Measurements from ENCODE around the gene KRT84. TPM values are rescaled to one million over a fixed set of nuclear protein-coding genes. Genes with fewer than 3 reads are reported as not detected.

KRT84 gene
- polyA plus RNA-seq, 3 donors, result not detected

DNA sequence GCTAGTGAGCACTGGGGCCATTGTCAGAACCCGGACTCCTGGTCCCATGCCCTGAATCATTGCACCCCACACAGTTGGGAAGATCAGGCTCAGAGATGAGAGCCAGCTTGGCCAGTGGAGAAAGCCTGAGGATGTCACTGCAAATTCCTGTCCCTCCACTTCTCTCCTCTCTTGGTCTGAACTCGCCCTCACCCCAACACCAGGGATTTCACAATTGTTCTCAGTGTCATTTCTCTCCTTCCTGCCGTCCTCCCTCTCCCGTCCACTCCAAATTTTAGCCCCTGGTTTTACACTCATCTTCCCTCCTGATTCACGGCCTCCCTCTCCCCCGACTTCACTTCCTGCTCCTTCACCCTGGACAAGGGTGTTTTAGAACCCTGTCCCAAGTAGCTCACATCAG, 37.6 kb upstream of the KRT84 start:
- TF ChIP-seq, protein P1, sequence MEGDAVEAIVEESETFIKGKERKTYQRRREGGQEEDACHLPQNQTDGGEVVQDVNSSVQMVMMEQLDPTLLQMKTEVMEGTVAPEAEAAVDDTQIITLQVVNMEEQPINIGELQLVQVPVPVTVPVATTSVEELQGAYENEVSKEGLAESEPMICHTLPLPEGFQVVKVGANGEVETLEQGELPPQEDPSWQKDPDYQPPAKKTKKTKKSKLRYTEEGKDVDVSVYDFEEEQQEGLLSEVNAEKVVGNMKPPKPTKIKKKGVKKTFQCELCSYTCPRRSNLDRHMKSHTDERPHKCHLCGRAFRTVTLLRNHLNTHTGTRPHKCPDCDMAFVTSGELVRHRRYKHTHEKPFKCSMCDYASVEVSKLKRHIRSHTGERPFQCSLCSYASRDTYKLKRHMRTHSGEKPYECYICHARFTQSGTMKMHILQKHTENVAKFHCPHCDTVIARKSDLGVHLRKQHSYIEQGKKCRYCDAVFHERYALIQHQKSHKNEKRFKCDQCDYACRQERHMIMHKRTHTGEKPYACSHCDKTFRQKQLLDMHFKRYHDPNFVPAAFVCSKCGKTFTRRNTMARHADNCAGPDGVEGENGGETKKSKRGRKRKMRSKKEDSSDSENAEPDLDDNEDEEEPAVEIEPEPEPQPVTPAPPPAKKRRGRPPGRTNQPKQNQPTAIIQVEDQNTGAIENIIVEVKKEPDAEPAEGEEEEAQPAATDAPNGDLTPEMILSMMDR (IDR thresholded peaks at IDR 0.05), result no peak
- peak overlapping the region in 2 of 7 donors; percentile 1 to 46 for H3K27ac Mint-ChIP-seq
- Histone ChIP-seq H3K4me3 (replicated peaks in 1 of 3; ENCODE audit: low read depth in 2 of 3, low read length in 3 of 3) (no peak overlapping the region), H3K27me3 (ENCODE audit: control insufficient read depth in 2 of 2, insufficient read depth in 2 of 2, low read length in 2 of 2) (no peaks in the 10 kb centered on the region), H3K79me2 (ENCODE audit: insufficient read depth, low read length) (no peaks in the 10 kb centered on the region), H3K36me3 (replicated peaks in 1 of 2; ENCODE audit: control insufficient read depth in 1 of 2, insufficient read depth in 2 of 2, low read length in 2 of 2) (no peaks in the 10 kb centered on the region), H3K4me2 (replicated peaks; ENCODE audit: extremely low read depth, low read length, poor library complexity, severe bottlenecking) (no peak overlapping the region), H3K27ac (ENCODE audit: low read depth in 1 of 2, low read length in 2 of 2) (no peak overlapping the region), H4K20me1 (ENCODE audit: insufficient read depth, low read length) (no peaks in the 10 kb centered on the region), H3K9ac (ENCODE audit: insufficient read depth, low read length, poor library complexity, severe bottlenecking) (no peak overlapping the region), H3K4me1 (ENCODE audit: control insufficient read depth in 1 of 2, insufficient read depth in 2 of 2, low read length in 2 of 2) (no peaks in the 10 kb centered on the region), H3K9me3 (replicated peaks in 1 of 2; ENCODE audit: control insufficient read depth in 1 of 2, insufficient read depth in 1 of 2, low read length in 2 of 2) (no peaks in the 10 kb centered on the region), H2AFZ (ENCODE audit: insufficient read depth, low read depth, low read length, poor library complexity, severe bottlenecking) (no peak overlapping the region)
- H3K27me3 Mint-ChIP-seq (ENCODE audit: low read depth in 3 of 3), result peaks cover 9 to 14% (median 9%) of the 10 kb centered on the region in 3 donors
- 61% methylated on average over 6 of the region's 6 CpGs for WGBS (ENCODE audit: insufficient coverage)
- H3K36me3 Mint-ChIP-seq, result no peaks in the 10 kb centered on the region
- no peaks in the 10 kb centered on the region for H3K4me1 Mint-ChIP-seq
- intact Hi-C loops (cut with micrococcal nuclease), result no loop called here
- H3K4me3 Mint-ChIP-seq, result no peak overlapping the region
- DNase-seq, result no peak
- no peaks in the 10 kb centered on the region for H3K9me3 Mint-ChIP-seq

DNA sequence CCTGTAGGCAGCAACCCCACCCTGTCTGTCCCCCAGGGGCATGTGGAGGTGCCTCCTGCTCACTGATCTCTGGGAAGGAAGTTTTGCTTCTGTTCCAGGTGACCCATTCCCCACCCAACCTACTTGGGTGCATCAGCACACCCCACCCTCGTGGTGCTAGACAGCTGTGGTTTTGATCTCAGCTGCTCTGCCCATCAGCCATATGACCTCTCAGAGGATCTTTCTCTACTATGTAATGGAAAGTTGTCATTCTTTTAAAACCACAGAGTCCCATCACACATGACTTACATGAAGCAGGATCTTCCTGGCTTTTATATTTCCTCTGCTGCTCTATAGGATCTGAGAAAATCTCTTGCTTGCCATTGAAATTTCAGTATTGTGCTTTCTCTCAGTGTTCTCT, 34.2 kb upstream of the KRT84 start:
- no peak for DNase-seq
- Histone ChIP-seq H4K20me1 (ENCODE audit: insufficient read depth, low read length) (no peaks in the 10 kb centered on the region), H3K9me3 (replicated peaks in 1 of 2; ENCODE audit: control insufficient read depth in 1 of 2, insufficient read depth in 1 of 2, low read length in 2 of 2) (no peaks in the 10 kb centered on the region), H3K36me3 (replicated peaks in 1 of 2; ENCODE audit: control insufficient read depth in 1 of 2, insufficient read depth in 2 of 2, low read length in 2 of 2) (no peaks in the 10 kb centered on the region), H3K4me1 (ENCODE audit: control insufficient read depth in 1 of 2, insufficient read depth in 2 of 2, low read length in 2 of 2) (no peaks in the 10 kb centered on the region), H3K27ac (ENCODE audit: low read depth in 1 of 2, low read length in 2 of 2) (no peak overlapping the region), H2AFZ (ENCODE audit: insufficient read depth, low read depth, low read length, poor library complexity, severe bottlenecking) (no peak overlapping the region), H3K4me2 (replicated peaks; ENCODE audit: extremely low read depth, low read length, poor library complexity, severe bottlenecking) (no peak overlapping the region), H3K4me3 (replicated peaks in 1 of 3; ENCODE audit: low read depth in 2 of 3, low read length in 3 of 3) (no peak overlapping the region), H3K79me2 (ENCODE audit: insufficient read depth, low read length) (no peaks in the 10 kb centered on the region), H3K9ac (ENCODE audit: insufficient read depth, low read length, poor library complexity, severe bottlenecking) (no peak overlapping the region), H3K27me3 (ENCODE audit: control insufficient read depth in 2 of 2, insufficient read depth in 2 of 2, low read length in 2 of 2) (no peaks in the 10 kb centered on the region)
- H3K4me1 Mint-ChIP-seq, result peaks cover 4% of the 10 kb centered on the region
- H3K9me3 Mint-ChIP-seq, result no peaks in the 10 kb centered on the region
- no peak overlapping the region for H3K27ac Mint-ChIP-seq
- H3K36me3 Mint-ChIP-seq, result no peaks in the 10 kb centered on the region
- WGBS (ENCODE audit: insufficient coverage), result no CpG with 5 or more reads among the region's 1 CpG
- intact Hi-C loops (cut with micrococcal nuclease), result no loop called here
- no peak overlapping the region for H3K4me3 Mint-ChIP-seq
- H3K27me3 Mint-ChIP-seq (ENCODE audit: low read depth in 3 of 3), result peaks cover 4 to 9% (median 9%) of the 10 kb centered on the region in 3 donors
- TF ChIP-seq, protein P1 (IDR thresholded peaks at IDR 0.05), result no peak

Data from CD14-positive monocyte (primary cell).